ENCODE measurements around the gene KCNA2. TPM values are rescaled to one million over a fixed set of nuclear protein-coding genes. Genes with fewer than 3 reads are reported as not detected.

Gene KCNA2
- total RNA-seq, 2 donors from 2014 or later: 2.0 to 3.1 TPM

- no peaks in the 10 kb centered on the region for H3K4me1 ChIP-seq (ENCODE audit: control insufficient read depth in 1 of 2, low read depth in 2 of 2)
- H3K27ac ChIP-seq: no peak overlapping the region
- no peaks in the 10 kb centered on the region for H3K36me3 ChIP-seq
- TF ChIP-seq, protein P1, sequence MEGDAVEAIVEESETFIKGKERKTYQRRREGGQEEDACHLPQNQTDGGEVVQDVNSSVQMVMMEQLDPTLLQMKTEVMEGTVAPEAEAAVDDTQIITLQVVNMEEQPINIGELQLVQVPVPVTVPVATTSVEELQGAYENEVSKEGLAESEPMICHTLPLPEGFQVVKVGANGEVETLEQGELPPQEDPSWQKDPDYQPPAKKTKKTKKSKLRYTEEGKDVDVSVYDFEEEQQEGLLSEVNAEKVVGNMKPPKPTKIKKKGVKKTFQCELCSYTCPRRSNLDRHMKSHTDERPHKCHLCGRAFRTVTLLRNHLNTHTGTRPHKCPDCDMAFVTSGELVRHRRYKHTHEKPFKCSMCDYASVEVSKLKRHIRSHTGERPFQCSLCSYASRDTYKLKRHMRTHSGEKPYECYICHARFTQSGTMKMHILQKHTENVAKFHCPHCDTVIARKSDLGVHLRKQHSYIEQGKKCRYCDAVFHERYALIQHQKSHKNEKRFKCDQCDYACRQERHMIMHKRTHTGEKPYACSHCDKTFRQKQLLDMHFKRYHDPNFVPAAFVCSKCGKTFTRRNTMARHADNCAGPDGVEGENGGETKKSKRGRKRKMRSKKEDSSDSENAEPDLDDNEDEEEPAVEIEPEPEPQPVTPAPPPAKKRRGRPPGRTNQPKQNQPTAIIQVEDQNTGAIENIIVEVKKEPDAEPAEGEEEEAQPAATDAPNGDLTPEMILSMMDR (IDR thresholded peaks at IDR 0.05): no peak
- H3K9me3 ChIP-seq: no peaks in the 10 kb centered on the region
- no peaks in the 10 kb centered on the region for H3K27me3 ChIP-seq (replicated peaks; ENCODE audit: insufficient read depth)
- no peak overlapping the region for H3K4me3 ChIP-seq
- ATAC-seq (ENCODE audit: insufficient number of reproducible peaks, low FRiP score, low read depth) (no peak), DNase-seq (ENCODE audit: low spot score) (no peak)
Measured at GRCh38 chr1:110565565-110565964, 40.6 kb downstream of the KCNA2 start.

DNA sequence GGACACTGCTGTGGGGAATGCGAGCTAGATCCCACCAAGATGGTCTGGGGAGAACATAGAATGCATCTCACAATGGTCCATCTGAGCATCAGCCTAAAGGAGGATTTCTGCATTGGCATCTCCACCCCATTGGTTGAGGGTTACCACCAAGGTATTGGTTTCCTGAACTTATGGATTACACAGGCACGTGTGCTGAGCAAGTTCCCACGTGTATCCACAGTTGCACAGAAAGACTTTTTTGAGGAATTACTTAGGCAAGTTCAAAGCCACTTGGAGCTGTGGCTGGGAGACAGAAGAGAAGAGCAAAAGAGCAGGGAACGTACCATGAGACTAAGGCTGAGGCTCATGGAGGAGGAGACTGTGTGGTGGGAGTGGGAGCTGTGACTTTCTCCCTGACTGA, 43.1 kb downstream of the KCNA2 start:
- H3K9me3 ChIP-seq: no peaks in the 10 kb centered on the region
- DNase-seq (ENCODE audit: low spot score): no peak
- TF ChIP-seq, protein P1 (IDR thresholded peaks at IDR 0.05): no peak

DNA sequence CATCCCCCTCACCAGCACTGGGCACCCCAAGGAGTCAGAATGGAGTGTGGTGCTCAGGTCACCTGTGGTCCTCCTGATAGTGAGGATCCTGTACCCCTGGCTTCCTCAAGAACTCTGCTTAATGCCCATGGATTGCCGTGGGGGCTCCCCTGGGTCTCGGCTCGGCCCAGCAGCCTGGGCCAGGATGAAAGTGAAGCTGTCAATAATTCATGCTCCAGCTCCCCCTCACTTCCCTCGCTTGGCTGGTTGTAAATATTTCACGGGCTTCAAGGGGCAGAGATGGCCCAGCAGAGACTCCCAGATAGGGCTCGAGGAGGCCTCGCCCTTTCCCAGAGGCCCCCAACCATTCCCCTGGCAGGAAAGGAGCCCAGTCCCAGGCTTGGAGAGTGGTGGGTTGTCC, 44.6 kb downstream of the KCNA2 start:
- Histone ChIP-seq H3K27me3 (replicated peaks; ENCODE audit: insufficient read depth) (no peaks in the 10 kb centered on the region), H3K36me3 (no peaks in the 10 kb centered on the region), H3K4me1 (ENCODE audit: control insufficient read depth in 1 of 2, low read depth in 2 of 2) (no peaks in the 10 kb centered on the region), H3K9me3 (no peaks in the 10 kb centered on the region), H3K4me3 (no peak overlapping the region), H3K27ac (no peak overlapping the region)
- TF ChIP-seq, protein P1 (IDR thresholded peaks at IDR 0.05): no peak
- DNase-seq (ENCODE audit: low spot score) (no peak), ATAC-seq (ENCODE audit: insufficient number of reproducible peaks, low FRiP score, low read depth) (no peak)

More for the DNA sequence above, 43.1 kb downstream of the KCNA2 start:
- Histone ChIP-seq H3K4me1 (ENCODE audit: control insufficient read depth in 1 of 2, low read depth in 2 of 2) (no peaks in the 10 kb centered on the region), H3K27ac (no peak overlapping the region), H3K4me3 (no peak overlapping the region), H3K27me3 (replicated peaks; ENCODE audit: insufficient read depth) (no peaks in the 10 kb centered on the region), H3K36me3 (no peaks in the 10 kb centered on the region)
- no peak for ATAC-seq (ENCODE audit: insufficient number of reproducible peaks, low FRiP score, low read depth)

DNA sequence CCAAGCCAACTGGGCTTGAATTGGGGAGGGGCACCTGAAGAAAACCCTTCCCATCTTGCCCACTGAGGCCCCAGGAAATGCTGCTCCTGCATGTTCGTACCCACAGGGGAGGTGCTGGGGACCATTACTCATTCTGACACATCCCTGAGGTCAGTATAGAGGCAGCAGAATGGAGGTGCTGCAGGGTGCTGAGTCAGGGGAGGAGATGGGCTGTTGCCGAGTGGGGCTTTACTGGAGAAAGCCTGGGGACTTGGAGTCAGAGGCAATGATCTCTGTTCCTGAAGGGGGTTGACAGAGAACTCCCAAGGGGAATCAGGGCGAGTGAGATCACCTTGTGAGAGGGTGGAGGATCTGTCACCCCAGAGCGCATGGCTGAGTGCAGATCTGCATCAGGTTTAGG, 47.0 kb downstream of the KCNA2 start:
- Histone ChIP-seq H3K4me3 (no peak overlapping the region), H3K27ac (no peak overlapping the region), H3K4me1 (ENCODE audit: control insufficient read depth in 1 of 2, low read depth in 2 of 2) (peaks cover 0 to 15% of the 10 kb centered on the region in 2 donors), H3K36me3 (no peaks in the 10 kb centered on the region), H3K9me3 (no peaks in the 10 kb centered on the region), H3K27me3 (replicated peaks; ENCODE audit: insufficient read depth) (no peaks in the 10 kb centered on the region)
- TF ChIP-seq, protein P1 (IDR thresholded peaks at IDR 0.05): no peak
- ATAC-seq (ENCODE audit: insufficient number of reproducible peaks, low FRiP score, low read depth): no peak
- DNase-seq (ENCODE audit: low spot score): no peak

DNA sequence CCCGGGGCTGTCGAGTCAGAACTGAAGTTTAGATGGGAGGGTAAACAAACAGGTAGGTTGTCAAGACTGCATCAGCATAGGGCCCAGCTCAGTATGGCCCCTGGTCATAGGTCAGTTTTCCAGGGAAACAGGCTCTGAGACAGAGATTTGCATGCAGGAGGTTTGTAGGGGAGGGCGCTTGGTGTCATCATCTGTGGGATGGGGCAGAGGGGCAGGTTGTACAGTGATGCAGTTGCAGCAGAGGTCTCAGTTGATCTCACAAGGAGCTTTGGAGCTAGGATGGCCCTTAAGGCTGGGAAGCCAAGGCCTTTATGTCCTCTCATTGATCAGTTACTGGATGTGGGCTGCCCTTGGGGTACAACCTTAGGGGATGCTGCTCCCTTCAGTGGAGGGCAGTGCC, 48.7 kb downstream of the KCNA2 start:
- no peak overlapping the region for H3K27ac ChIP-seq
- no peaks in the 10 kb centered on the region for H3K36me3 ChIP-seq
- no peak for DNase-seq (ENCODE audit: low spot score)

More for the DNA sequence above, 48.7 kb downstream of the KCNA2 start:
- Histone ChIP-seq H3K4me3 (no peak overlapping the region), H3K27me3 (replicated peaks; ENCODE audit: insufficient read depth) (no peaks in the 10 kb centered on the region), H3K9me3 (no peaks in the 10 kb centered on the region), H3K4me1 (ENCODE audit: control insufficient read depth in 1 of 2, low read depth in 2 of 2) (peaks cover 0 to 15% of the 10 kb centered on the region in 2 donors)
- TF ChIP-seq, protein P1 (IDR thresholded peaks at IDR 0.05): no peak
- no peak for ATAC-seq (ENCODE audit: insufficient number of reproducible peaks, low FRiP score, low read depth)

All from thoracic aorta (tissue), 2 donors.